Measurements from ENCODE around the gene EFCAB6.

The EFCAB6 gene, protein sequence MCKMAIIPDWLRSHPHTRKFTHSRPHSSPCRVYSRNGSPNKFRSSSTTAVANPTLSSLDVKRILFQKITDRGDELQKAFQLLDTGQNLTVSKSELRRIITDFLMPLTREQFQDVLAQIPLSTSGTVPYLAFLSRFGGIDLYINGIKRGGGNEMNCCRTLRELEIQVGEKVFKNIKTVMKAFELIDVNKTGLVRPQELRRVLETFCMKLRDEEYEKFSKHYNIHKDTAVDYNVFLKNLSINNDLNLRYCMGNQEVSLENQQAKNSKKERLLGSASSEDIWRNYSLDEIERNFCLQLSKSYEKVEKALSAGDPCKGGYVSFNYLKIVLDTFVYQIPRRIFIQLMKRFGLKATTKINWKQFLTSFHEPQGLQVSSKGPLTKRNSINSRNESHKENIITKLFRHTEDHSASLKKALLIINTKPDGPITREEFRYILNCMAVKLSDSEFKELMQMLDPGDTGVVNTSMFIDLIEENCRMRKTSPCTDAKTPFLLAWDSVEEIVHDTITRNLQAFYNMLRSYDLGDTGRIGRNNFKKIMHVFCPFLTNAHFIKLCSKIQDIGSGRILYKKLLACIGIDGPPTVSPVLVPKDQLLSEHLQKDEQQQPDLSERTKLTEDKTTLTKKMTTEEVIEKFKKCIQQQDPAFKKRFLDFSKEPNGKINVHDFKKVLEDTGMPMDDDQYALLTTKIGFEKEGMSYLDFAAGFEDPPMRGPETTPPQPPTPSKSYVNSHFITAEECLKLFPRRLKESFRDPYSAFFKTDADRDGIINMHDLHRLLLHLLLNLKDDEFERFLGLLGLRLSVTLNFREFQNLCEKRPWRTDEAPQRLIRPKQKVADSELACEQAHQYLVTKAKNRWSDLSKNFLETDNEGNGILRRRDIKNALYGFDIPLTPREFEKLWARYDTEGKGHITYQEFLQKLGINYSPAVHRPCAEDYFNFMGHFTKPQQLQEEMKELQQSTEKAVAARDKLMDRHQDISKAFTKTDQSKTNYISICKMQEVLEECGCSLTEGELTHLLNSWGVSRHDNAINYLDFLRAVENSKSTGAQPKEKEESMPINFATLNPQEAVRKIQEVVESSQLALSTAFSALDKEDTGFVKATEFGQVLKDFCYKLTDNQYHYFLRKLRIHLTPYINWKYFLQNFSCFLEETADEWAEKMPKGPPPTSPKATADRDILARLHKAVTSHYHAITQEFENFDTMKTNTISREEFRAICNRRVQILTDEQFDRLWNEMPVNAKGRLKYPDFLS (N-terminal part only)

DNA sequence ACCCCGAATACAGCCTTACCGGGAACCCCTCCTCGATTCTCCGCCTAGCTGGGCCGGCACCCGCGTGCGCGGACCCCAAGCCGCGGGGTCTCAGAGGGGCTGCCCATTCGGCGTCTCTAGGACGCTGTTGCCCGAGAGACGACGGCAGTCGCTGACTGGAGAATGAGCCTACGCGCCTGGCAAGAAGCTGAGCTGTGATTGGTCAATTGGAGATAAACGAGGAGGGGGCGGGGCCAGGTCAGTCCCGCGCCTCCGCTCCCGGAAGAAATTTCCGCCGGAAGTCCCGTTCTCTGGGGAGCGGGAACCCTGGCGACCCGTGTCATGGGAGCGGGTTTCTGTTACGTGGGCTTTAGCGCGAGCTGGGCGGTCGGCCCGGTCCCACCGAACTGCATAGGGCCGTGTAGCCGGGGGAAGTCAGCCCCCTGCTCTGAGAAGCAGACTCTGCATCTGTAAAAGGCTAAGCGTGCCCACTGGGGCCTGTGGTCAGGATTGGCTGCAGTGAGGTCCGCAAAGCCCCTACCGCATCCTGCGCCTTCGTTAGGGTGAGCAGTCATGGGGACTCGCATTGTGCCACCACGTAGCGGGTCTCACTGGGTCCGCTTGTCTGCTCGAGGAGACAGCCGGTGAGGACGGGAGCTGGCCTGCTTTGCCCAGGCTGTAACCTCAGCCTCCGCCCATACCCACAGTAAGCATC lies at the start of gene EFCAB6:
Gene EFCAB6, minus strand, starts transcription at position 157 of the 694 bp plus-strand sequence. CDS start 29,987 bp downstream, outside the sequence.
- intact Hi-C loops (cut with micrococcal nuclease), result loop anchor here (5.0 kb wide), 1 partner anchor 145 kb away; the partner anchor contains the start of gene SAMM50
- no peaks in the 10 kb centered on the region for H3K9me3 Mint-ChIP-seq
- H3K27me3 Mint-ChIP-seq, result peaks cover 2% of the 10 kb centered on the region
- peaks cover 22% of the 10 kb centered on the region for H3K4me1 Mint-ChIP-seq (ENCODE audit: low read depth)
- H3K36me3 Mint-ChIP-seq (ENCODE audit: low read depth), result peaks cover 9% of the 10 kb centered on the region
- peak within 1 kb of the TSS; percentile 90 for H3K4me3 Mint-ChIP-seq
- H3K27ac Mint-ChIP-seq, result peak within 1 kb of the TSS; percentile 91

DNA sequence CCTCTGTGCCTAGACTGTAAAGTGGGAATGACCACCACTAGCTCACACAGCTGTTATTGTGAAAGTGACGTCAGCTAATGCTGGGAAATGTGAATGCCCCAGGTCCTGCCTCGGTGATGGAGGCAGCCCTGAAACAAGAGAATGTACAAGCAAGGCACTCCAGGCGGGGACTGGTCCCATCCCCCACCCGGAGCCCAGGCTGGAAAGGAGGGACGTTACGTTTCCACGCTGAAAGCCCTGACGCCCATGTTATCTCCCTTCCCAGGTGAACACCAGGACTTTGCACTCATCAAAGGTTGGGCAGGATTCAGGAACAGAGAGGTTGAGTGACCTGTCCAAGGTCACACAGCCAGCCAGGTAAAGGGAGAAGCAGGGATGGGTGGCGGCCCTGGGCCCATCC lies 49.4 kb upstream of the EFCAB6 start:
- H3K4me3 Mint-ChIP-seq, result no peak overlapping the region
- H3K27me3 Mint-ChIP-seq, result peaks cover 61% of the 10 kb centered on the region
- peaks cover 7% of the 10 kb centered on the region for H3K9me3 Mint-ChIP-seq
- no peaks in the 10 kb centered on the region for H3K4me1 Mint-ChIP-seq (ENCODE audit: low read depth)
- H3K27ac Mint-ChIP-seq, result no peak overlapping the region
- H3K36me3 Mint-ChIP-seq (ENCODE audit: low read depth), result no peaks in the 10 kb centered on the region
- intact Hi-C loops (cut with micrococcal nuclease), result no loop called here

DNA sequence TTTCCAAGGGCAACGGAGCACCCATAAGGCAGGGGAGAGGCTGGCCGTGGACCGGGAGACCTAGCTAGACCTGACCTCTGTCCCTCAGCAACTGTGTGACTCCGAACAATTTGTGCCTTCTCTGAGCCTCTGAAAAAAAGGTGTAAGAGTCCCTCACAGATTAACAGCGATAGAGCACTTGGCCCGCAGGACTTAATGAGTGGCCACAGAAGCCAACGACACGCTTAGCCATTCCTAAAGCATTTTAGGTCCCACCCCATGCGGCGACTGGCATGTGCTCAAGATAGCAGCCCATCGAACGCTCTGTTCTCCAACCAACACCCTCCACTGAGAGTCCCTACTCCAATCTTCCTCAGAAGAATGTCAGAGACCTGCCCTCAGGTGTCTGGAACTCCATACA lies 48.7 kb upstream of the EFCAB6 start:
- peaks cover 7% of the 10 kb centered on the region for H3K9me3 Mint-ChIP-seq
- no peak overlapping the region for H3K4me3 Mint-ChIP-seq
- intact Hi-C loops (cut with micrococcal nuclease), result no loop called here
- H3K36me3 Mint-ChIP-seq (ENCODE audit: low read depth), result no peaks in the 10 kb centered on the region
- H3K27ac Mint-ChIP-seq, result no peak overlapping the region
- H3K27me3 Mint-ChIP-seq, result peaks cover 59% of the 10 kb centered on the region
- H3K4me1 Mint-ChIP-seq (ENCODE audit: low read depth), result no peaks in the 10 kb centered on the region

DNA sequence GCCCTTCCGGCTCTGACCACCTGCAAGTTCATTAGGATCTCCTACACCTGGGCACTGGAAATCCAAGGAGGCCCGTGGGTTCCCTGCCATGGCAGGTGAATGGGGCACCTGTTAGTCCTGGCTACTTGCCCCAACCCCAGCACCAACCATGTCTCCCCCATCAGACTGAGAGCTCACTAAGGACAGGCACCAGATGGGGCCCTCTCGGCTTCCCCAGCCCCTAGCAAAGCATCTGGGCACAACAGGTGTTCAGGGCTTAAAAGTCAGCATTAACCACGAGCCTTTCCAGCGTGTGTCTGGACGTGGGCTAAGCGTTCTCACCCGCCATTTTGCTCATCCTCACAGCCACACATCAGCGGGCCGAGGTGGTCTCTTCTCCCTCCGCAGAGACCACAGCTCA lies 48.0 kb upstream of the EFCAB6 start:
- H3K9me3 Mint-ChIP-seq, result peaks cover 7% of the 10 kb centered on the region
- H3K27ac Mint-ChIP-seq, result no peak overlapping the region
- peaks cover 57% of the 10 kb centered on the region for H3K27me3 Mint-ChIP-seq
- intact Hi-C loops (cut with micrococcal nuclease), result no loop called here
- H3K36me3 Mint-ChIP-seq (ENCODE audit: low read depth), result no peaks in the 10 kb centered on the region
- H3K4me3 Mint-ChIP-seq, result no peak overlapping the region
- H3K4me1 Mint-ChIP-seq (ENCODE audit: low read depth), result no peaks in the 10 kb centered on the region

DNA sequence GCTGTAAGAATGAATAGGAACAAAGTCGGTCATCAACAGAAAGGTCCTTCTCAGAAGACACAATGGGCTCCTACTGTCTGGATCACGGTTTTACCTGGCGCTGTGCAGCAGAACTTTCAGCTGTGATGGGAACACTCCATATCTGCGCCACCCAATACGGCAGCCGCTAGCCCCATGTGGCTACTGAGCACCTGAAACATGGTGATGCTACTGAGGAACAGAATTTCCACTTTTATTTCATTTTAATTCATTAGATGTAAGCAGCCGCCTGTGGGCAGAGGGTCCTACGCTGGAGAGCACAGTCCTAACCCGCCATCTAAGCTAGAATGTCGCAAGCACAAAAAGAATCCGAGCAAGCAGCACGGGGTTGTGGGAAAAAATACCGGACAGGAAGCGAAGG lies 47.5 kb upstream of the EFCAB6 start:
- peaks cover 7% of the 10 kb centered on the region for H3K9me3 Mint-ChIP-seq
- no peaks in the 10 kb centered on the region for H3K36me3 Mint-ChIP-seq (ENCODE audit: low read depth)
- intact Hi-C loops (cut with micrococcal nuclease), result no loop called here
- no peaks in the 10 kb centered on the region for H3K4me1 Mint-ChIP-seq (ENCODE audit: low read depth)
- H3K27ac Mint-ChIP-seq, result no peak overlapping the region
- no peak overlapping the region for H3K4me3 Mint-ChIP-seq
- H3K27me3 Mint-ChIP-seq, result peaks cover 52% of the 10 kb centered on the region

DNA sequence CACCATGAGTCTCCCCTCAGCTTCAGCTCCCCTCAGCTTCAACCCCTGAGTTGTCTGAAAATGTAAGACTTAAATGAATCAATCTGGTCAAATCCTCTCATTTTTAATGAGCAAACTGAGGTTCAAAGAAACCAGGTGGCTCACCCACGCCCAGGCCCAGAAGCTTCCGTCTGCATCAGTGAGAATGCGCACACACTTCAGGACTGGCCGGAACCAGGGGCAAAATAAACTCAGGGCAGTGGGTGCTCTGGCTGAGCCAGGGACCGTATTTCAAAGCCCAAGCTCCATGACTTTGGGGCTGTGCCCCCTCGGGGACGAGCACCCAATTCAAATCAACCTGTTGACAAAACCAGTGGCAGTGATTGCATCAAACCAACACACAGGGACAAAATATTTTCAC lies 47.1 kb upstream of the EFCAB6 start:
- Mint-ChIP-seq H3K9me3 (peaks cover 7% of the 10 kb centered on the region), H3K27me3 (peaks cover 50% of the 10 kb centered on the region), H3K36me3 (ENCODE audit: low read depth) (no peaks in the 10 kb centered on the region)

DNA sequence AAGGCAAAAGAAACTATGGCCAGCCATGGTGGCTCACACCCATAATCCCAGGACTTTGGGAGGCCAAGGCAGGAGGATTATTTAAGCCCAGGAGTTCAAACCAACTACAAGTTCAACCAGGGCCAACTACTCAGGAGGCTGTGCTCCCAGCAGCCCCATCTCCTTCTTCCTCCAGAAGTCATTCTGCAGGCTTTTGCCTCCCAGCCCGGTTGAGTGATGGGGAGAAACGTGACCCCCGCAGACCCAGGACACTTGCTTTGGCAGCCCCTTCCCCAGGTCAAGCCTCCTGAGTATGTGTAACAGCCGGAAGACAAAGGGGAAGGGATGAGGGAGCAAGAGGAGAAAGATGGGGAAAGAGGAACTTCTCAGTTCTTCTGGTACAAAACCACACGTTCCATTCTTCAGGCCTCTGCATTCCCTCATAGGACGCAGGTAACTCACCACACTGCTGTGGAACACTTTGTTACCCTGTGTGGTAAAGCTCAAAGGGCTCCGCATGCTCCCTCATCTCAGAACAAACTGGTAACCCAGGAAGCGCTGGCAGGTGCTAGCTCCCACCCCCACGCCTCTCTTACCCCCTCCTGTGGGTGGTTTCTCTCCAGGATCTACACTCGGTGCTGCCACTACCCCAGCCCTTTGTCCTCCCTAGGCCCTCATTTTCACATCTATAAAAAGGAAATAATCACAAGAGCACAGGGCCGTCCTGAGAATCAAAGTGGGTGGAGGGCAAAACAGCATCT lies 46.2 kb upstream of the EFCAB6 start:
- no peaks in the 10 kb centered on the region for H3K36me3 Mint-ChIP-seq (ENCODE audit: low read depth)
- no peaks in the 10 kb centered on the region for H3K4me1 Mint-ChIP-seq (ENCODE audit: low read depth)
- no peak overlapping the region for H3K27ac Mint-ChIP-seq
- H3K9me3 Mint-ChIP-seq, result peaks cover 7% of the 10 kb centered on the region
- peaks cover 42% of the 10 kb centered on the region for H3K27me3 Mint-ChIP-seq
- intact Hi-C loops (cut with micrococcal nuclease), result no loop called here
- no peak overlapping the region for H3K4me3 Mint-ChIP-seq

More for the DNA sequence above, 47.1 kb upstream of the EFCAB6 start:
- intact Hi-C loops (cut with micrococcal nuclease), result no loop called here
- Mint-ChIP-seq H3K27ac (no peak overlapping the region), H3K4me1 (ENCODE audit: low read depth) (no peaks in the 10 kb centered on the region), H3K4me3 (no peak overlapping the region)

DNA sequence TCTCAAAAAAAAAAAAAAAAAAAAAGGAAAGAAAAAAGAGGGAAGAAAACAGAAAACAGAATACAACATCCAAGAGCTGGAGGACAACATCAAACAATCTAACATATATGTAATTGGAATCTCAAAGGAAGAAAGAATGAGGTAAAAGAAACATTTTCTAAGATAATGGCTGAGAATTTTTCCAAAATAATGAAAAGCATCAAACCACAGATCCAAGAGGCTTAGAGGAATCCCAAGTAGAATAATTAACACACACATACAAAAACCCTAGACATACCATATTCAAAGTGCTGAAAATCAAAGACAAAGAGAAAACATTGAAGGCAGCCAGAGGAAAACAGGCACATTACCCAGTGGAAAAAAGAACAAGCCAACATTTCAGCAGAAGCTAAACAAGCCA lies 45.3 kb upstream of the EFCAB6 start:
- H3K27me3 Mint-ChIP-seq, result peaks cover 33% of the 10 kb centered on the region
- H3K9me3 Mint-ChIP-seq, result peaks cover 7% of the 10 kb centered on the region
- no peak overlapping the region for H3K4me3 Mint-ChIP-seq
- no peaks in the 10 kb centered on the region for H3K36me3 Mint-ChIP-seq (ENCODE audit: low read depth)
- H3K4me1 Mint-ChIP-seq (ENCODE audit: low read depth), result peaks cover 7% of the 10 kb centered on the region
- intact Hi-C loops (cut with micrococcal nuclease), result no loop called here
- H3K27ac Mint-ChIP-seq, result no peak overlapping the region

DNA sequence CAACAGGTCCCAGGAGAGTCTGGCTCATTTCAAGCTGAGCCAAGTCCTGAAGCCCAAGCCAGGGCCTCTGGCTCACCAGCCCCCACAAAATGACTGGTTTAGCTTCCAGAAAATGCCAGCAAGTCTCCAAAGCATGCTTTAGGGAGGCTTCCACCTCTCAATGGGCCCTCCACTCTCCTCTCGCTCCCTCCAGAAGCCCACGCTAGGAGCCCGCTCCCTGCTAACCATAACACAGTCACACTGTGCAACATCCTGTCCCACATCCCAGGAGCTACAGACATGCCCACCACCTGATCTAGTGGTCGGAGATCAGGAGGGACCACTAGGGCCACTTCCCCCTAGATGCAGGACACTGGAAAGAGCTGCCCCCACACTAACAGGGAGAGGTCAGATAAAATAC lies 43.3 kb upstream of the EFCAB6 start:
- Mint-ChIP-seq H3K4me3 (no peak overlapping the region), H3K9me3 (peaks cover 7% of the 10 kb centered on the region), H3K27ac (no peak overlapping the region), H3K4me1 (ENCODE audit: low read depth) (peaks cover 7% of the 10 kb centered on the region), H3K27me3 (peaks cover 21% of the 10 kb centered on the region), H3K36me3 (ENCODE audit: low read depth) (no peaks in the 10 kb centered on the region)
- intact Hi-C loops (cut with micrococcal nuclease), result no loop called here

DNA sequence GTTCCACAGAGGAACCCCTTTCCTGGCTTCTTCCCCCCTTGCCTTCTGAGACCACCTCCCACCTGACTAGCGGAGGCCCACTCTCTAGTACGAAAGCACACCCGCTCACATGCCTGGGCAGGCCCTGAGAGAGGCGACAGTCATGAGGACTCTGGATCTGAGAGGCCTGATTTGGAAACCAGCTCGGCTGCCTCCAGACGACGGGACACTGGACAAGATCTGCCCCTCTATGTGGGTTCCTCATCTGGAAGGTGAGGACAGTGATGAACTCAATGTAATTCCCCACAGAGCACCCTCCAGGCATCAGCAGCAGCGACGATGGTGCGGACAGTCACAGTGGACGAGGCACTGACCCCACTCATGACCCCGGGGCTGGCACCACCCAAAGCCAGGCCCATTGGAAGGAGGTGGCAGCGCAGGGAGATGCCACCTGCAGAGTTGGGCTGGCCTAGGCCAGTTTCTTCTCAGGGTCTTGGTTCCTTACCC lies 42.7 kb upstream of the EFCAB6 start:
- Mint-ChIP-seq H3K27me3 (peaks cover 17% of the 10 kb centered on the region), H3K9me3 (peaks cover 7% of the 10 kb centered on the region), H3K4me1 (ENCODE audit: low read depth) (peaks cover 7% of the 10 kb centered on the region), H3K4me3 (no peak overlapping the region), H3K36me3 (ENCODE audit: low read depth) (no peaks in the 10 kb centered on the region), H3K27ac (no peak overlapping the region)
- intact Hi-C loops (cut with micrococcal nuclease), result no loop called here

DNA sequence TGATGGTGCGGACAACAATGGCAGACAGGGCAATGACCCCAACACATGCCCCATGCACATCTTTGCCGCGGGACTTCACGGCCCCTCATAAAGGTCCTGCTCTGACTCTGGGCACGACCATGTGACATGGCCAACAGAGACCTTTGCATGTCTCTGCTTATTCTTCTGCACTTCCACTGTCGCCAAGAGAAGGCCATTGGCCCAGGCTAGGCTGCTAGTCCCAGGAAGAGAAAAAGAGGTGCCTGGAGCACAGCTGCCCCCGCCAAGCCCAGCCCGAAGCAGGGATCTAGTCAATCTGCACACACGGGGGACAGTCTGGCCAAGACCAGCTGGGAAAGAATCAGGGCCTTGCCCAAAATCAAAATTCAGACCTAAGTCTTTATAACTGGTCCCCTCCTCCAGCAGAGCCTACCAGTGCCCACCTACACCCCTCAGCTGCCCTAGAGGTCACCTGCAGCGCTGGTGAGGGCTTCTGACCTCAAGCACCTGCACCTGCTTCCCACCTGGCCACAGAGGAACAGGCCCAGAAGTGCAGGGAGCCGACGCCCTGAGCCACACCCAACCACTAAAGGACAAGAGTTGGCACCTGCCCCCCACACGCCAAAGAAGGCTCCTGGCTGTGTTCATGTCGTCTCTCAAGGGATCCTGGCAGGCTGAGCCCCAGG lies 42.1 kb upstream of the EFCAB6 start:
- H3K27me3 Mint-ChIP-seq, result peaks cover 16% of the 10 kb centered on the region
- no peaks in the 10 kb centered on the region for H3K36me3 Mint-ChIP-seq (ENCODE audit: low read depth)
- peaks cover 7% of the 10 kb centered on the region for H3K9me3 Mint-ChIP-seq
- intact Hi-C loops (cut with micrococcal nuclease), result no loop called here
- peaks cover 7% of the 10 kb centered on the region for H3K4me1 Mint-ChIP-seq (ENCODE audit: low read depth)
- H3K4me3 Mint-ChIP-seq, result no peak overlapping the region
- no peak overlapping the region for H3K27ac Mint-ChIP-seq

DNA sequence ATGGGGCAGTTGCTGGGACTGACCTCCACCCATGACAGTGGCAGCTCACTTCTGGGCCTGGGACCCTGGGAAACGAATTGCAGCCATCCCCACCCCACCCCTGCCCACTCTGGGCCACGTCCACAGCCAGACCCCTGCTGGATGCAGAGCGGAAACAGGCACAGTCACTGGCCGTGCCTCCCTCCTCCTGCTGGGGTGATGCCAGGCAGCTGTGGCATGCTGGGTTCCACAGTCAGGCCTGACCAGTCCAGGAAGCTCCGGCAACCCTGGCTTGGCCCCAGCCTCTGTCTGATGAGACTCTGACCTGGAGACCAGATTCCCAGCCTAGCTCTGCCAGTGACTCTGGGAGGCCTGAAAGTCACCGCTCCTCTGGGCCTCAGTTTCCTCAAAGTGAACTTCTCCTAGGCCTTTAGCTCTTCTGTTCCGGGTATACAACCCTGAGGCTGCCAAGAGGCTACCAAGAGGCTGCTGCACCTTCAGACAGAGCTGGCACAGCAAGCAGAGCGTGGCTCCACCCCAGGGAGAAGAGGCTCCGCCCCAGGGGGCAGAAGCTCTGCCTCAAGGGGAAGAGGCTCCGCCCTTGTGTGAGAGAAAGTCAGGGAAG lies 41.3 kb upstream of the EFCAB6 start:
- peaks cover 7% of the 10 kb centered on the region for H3K9me3 Mint-ChIP-seq
- H3K27me3 Mint-ChIP-seq, result peaks cover 9% of the 10 kb centered on the region
- H3K27ac Mint-ChIP-seq, result no peak overlapping the region
- no peaks in the 10 kb centered on the region for H3K36me3 Mint-ChIP-seq (ENCODE audit: low read depth)
- peaks cover 7% of the 10 kb centered on the region for H3K4me1 Mint-ChIP-seq (ENCODE audit: low read depth)
- H3K4me3 Mint-ChIP-seq, result no peak overlapping the region
- intact Hi-C loops (cut with micrococcal nuclease), result no loop called here
